ENCODE results near the gene ITGB4. TPM values are rescaled to one million over a fixed set of nuclear protein-coding genes. Genes with fewer than 3 reads are reported as not detected.

The ITGB4 gene
- total and polyA plus RNA-seq, 2 experiments from 2014 or later = 0.09 to 0.40 TPM

DNA sequence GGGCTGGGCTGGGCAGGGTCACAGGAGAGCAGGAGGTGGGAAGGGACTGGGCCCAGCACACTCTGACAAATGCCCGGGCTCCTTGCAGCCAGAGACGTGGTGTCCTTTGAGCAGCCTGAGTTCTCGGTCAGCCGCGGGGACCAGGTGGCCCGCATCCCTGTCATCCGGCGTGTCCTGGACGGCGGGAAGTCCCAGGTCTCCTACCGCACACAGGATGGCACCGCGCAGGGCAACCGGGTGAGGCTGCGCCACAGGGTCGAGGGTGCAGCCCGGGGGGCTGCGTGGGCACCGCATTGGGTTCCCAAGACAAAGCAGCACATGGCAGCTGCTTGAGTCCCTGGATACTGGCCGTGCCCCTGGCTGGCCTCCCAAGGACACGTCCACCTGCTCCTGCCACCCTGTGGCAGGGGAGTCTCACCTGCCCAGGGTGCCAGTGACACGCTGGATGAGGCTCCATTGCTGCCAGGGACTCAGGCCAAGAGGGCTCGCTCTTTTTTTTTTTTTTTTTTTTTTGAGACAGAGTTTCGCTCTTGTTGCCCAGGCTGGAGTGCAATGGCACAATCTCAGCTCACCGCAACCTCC is 22.5 kb downstream of the ITGB4 start:
- no peaks in the 10 kb centered on the region for H3K36me3 ChIP-seq
- no peak overlapping the region for H3K4me3 ChIP-seq
- no peaks in the 10 kb centered on the region for H3K9me3 ChIP-seq (ENCODE audit: low read depth)
- no peaks in the 10 kb centered on the region for H3K27me3 ChIP-seq
- TF ChIP-seq, protein P1, sequence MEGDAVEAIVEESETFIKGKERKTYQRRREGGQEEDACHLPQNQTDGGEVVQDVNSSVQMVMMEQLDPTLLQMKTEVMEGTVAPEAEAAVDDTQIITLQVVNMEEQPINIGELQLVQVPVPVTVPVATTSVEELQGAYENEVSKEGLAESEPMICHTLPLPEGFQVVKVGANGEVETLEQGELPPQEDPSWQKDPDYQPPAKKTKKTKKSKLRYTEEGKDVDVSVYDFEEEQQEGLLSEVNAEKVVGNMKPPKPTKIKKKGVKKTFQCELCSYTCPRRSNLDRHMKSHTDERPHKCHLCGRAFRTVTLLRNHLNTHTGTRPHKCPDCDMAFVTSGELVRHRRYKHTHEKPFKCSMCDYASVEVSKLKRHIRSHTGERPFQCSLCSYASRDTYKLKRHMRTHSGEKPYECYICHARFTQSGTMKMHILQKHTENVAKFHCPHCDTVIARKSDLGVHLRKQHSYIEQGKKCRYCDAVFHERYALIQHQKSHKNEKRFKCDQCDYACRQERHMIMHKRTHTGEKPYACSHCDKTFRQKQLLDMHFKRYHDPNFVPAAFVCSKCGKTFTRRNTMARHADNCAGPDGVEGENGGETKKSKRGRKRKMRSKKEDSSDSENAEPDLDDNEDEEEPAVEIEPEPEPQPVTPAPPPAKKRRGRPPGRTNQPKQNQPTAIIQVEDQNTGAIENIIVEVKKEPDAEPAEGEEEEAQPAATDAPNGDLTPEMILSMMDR (IDR thresholded peaks at IDR 0.05; ENCODE audit: low read depth, low read length) = no peak
- H3K27ac ChIP-seq = no peak overlapping the region
- DNase-seq (ENCODE audit: low read depth in 1 of 2, low spot score in 1 of 2) = no peak
- H3K4me1 ChIP-seq (ENCODE audit: low read depth) = no peaks in the 10 kb centered on the region

DNA sequence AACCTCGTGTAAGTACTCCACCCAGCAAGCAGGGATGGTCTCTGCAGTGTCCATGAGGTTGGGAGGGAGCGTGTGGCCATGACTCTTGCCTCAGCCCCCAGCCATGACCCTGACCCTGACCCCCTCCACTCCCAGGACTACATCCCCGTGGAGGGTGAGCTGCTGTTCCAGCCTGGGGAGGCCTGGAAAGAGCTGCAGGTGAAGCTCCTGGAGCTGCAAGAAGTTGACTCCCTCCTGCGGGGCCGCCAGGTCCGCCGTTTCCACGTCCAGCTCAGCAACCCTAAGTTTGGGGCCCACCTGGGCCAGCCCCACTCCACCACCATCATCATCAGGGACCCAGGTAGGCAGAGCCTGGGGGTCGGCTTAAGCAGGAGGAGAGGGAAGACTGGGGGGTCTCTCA is 27.4 kb downstream of the ITGB4 start:
- DNase-seq (ENCODE audit: low read depth in 1 of 2, low spot score in 1 of 2) = no peak
- TF ChIP-seq, protein P1 (IDR thresholded peaks at IDR 0.05; ENCODE audit: low read depth, low read length) = no peak

DNA sequence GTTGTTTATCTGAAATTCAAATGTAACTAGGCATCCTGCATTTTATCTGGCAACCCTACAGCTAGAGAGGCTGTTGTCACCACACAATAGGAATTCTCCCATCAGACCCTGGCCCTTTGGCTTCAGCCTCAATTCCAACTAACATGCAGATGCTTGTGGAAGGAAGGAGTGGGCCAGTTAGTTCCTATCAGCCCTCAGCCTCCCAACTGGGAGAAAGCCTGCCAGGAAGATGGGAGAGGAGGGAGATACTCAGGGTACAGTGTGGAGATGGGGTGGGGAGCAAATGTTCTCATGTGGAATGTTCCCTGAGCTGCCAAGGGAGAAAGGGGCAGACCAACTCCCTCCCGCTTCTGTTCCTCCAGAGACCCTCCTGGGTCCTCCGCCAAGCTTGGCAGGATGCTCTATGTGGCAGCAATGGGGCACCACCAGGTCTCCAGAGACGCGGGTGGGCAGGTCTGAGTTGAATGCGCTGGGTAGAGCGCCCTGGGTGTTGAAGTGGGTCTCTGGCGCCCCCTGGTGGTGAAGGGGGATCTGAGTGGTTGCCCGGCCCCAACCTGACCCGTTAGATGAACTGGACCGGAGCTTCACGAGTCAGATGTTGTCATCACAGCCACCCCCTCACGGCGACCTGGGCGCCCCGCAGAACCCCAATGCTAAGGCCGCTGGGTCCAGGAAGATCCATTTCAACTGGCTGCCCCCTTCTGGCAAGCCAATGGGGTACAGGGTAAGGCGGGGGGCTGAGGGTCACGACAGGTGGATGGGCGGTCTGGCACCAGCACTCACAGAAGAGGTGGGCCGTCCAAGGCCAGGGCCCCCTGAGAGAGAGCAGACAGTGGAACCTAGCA is 28.5 kb downstream of the ITGB4 start:
- H3K27me3 ChIP-seq = no peaks in the 10 kb centered on the region
- H3K36me3 ChIP-seq = no peaks in the 10 kb centered on the region
- no peak overlapping the region for H3K4me3 ChIP-seq
- TF ChIP-seq, protein P1 (IDR thresholded peaks at IDR 0.05; ENCODE audit: low read depth, low read length) = peak; percentile 83
- H3K9me3 ChIP-seq (ENCODE audit: low read depth) = no peaks in the 10 kb centered on the region
- peak; percentile 80 to 88 for DNase-seq (ENCODE audit: low read depth in 1 of 2, low spot score in 1 of 2)
- H3K27ac ChIP-seq = no peak overlapping the region
- H3K4me1 ChIP-seq (ENCODE audit: low read depth) = no peaks in the 10 kb centered on the region

More for the DNA sequence above, 27.4 kb downstream of the ITGB4 start:
- no peak overlapping the region for H3K4me3 ChIP-seq
- no peaks in the 10 kb centered on the region for H3K36me3 ChIP-seq
- no peaks in the 10 kb centered on the region for H3K27me3 ChIP-seq
- no peak overlapping the region for H3K27ac ChIP-seq
- no peaks in the 10 kb centered on the region for H3K4me1 ChIP-seq (ENCODE audit: low read depth)
- no peaks in the 10 kb centered on the region for H3K9me3 ChIP-seq (ENCODE audit: low read depth)

DNA sequence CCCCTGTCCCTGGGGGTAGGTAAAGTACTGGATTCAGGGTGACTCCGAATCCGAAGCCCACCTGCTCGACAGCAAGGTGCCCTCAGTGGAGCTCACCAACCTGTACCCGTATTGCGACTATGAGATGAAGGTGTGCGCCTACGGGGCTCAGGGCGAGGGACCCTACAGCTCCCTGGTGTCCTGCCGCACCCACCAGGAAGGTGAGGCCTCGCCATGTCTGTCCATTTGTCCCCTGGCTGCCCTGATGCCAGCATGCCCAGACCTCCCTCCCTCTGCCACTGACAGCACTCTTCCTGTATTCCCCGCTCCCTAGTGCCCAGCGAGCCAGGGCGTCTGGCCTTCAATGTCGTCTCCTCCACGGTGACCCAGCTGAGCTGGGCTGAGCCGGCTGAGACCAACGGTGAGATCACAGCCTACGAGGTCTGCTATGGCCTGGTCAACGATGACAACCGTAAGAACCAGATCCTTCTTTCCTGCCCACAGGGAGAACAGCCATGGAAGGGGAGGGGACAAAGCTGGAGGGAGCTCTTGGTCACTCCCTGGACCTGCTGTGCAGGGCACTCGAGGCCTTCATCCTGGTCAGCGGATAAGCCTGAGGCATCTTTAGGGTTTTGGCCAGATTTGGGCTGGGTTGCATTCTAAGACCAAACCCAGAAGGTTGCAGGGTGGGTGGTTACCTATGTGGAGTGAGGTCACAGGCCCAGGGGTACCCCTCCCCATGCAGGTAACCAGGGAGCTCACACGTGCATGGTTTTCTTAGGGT is 29.6 kb downstream of the ITGB4 start:
- Histone ChIP-seq H3K9me3 (ENCODE audit: low read depth) (no peaks in the 10 kb centered on the region), H3K4me1 (ENCODE audit: low read depth) (no peaks in the 10 kb centered on the region), H3K27ac (no peak overlapping the region), H3K36me3 (no peaks in the 10 kb centered on the region), H3K27me3 (no peaks in the 10 kb centered on the region), H3K4me3 (no peak overlapping the region)
- DNase-seq (ENCODE audit: low read depth in 1 of 2, low spot score in 1 of 2) = no peak
- TF ChIP-seq, protein P1 (IDR thresholded peaks at IDR 0.05; ENCODE audit: low read depth, low read length) = no peak

DNA sequence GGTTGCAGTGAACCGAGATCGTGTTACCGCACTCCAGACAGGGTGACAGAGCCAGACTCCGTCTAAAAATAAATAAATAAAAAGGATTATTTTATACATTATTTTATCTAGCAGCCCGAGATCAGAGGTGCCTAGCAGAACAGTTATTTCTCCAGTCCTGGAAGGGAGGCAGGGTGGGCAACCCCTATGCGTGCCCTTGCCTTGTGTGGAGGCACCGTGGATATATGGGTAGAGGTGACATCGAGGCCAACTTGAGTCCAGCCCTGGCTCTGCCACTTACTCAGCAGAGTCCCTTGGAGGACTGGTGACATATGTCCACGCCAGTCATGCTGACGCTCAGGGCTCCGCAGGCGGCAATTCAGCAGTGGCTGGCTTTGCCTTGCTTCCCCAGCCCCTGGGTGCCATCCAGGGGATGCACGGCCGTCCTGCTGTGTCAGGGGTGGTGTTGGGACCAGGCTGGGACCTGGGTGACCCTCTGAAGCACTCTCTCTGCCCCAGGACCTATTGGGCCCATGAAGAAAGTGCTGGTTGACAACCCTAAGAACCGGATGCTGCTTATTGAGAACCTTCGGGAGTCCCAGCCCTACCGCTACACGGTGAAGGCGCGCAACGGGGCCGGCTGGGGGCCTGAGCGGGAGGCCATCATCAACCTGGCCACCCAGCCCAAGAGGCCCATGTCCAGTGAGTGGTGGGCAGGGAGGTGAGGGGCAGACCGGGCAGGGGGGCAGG is 30.6 kb downstream of the ITGB4 start:
- H3K4me1 ChIP-seq (ENCODE audit: low read depth) = no peaks in the 10 kb centered on the region
- H3K4me3 ChIP-seq = no peak overlapping the region
- no peak for DNase-seq (ENCODE audit: low read depth in 1 of 2, low spot score in 1 of 2)
- H3K36me3 ChIP-seq = no peaks in the 10 kb centered on the region
- no peak overlapping the region for H3K27ac ChIP-seq
- no peaks in the 10 kb centered on the region for H3K9me3 ChIP-seq (ENCODE audit: low read depth)
- TF ChIP-seq, protein P1 (IDR thresholded peaks at IDR 0.05; ENCODE audit: low read depth, low read length) = no peak
- H3K27me3 ChIP-seq = no peaks in the 10 kb centered on the region
